Psoas muscle (tissue), 8 donors: Measurements from ENCODE around the gene VCAN. TPM values are rescaled to one million over a fixed set of nuclear protein-coding genes. Genes with fewer than 3 reads are reported as not detected.
A peak's percentile ranks its signal among the peaks of the same experiment; 100 is the strongest.

Experiments
- ATAC-seq, 4 donors: fragments of 200-7000 bp; cut with Tn5 transposase; one replicate each; pipeline ENCODE4 v1.9.1; 2020; ENCODE audit warnings: moderate library complexity in 3 of 4, mild to moderate bottlenecking in 2 of 4
- DNase-seq, 2 donors: peaks; one replicate each; pipeline ENCODE4 v3.0.0-alpha.2; 2020
- H3K27ac ChIP-seq: fragments of 200-600 bp; one replicate; pipeline ENCODE4 v1.8.0; 2022
- H3K27me3 ChIP-seq, 3 donors: fragments of 200-600 bp in 1 of 3; one replicate each; pipeline versions ENCODE4 v1.6.1 to v1.8.0; 2013 to 2022; ENCODE audit warnings: low read length in 2 of 3, mild to moderate bottlenecking in 2 of 3, moderate library complexity in 1 of 3; ENCODE audit not compliant: insufficient read depth in 3 of 3
- H3K36me3 ChIP-seq, 2 donors: fragments of 200-600 bp in 1 of 2; one replicate each; pipeline versions ENCODE4 v1.6.1 to v1.8.0; 2013 to 2022; ENCODE audit warnings: low read depth in 1 of 2, mild to moderate bottlenecking in 1 of 2, moderate library complexity in 1 of 2; ENCODE audit not compliant: insufficient read depth in 1 of 2
- H3K4me1 ChIP-seq: fragments of 200-600 bp; one replicate; pipeline ENCODE4 v1.8.0; 2022
- H3K4me3 ChIP-seq: fragments of 200-600 bp; one replicate; pipeline ENCODE4 v1.8.0; 2022; ENCODE audit warnings: mild to moderate bottlenecking
- H3K9me3 ChIP-seq: fragments of 200-600 bp; one replicate; pipeline ENCODE4 v1.8.0; 2022
- CTCF ChIP-seq: fragments of 200-600 bp; IDR thresholded peaks from one replicate; pipeline ENCODE4 v1.8.0; 2022; ENCODE audit warnings: antibody characterized with exemption
- WGBS, 3 donors: extraction: QIAGEN DNeasy Blood & Tissue Kit; methylation state at CpG; one replicate each; pipeline versions ENCODE4 v1.1.6 to v1.1.7; 2013; 5-methylcytosine and 5-hydroxymethylcytosine counted together
- intact Hi-C, 2 donors: fragments of 100-400 bp; cut with DNase I; formaldehyde crosslinking; loops; one replicate each; pipeline versions ENCODE4 v1.11.0 to v1.14.2; 2022
- long read RNA-seq, 2 donors: library from polyadenylated mRNA; unstranded; transcript quantifications; one replicate each; pipeline ENCODE4 v2.0.0, GENCODE V29; 2021
- polyA plus RNA-seq, 3 donors: library from polyadenylated mRNA; stranded (reverse); fragments of 200-250 nt; gene quantifications; one replicate each; pipeline ENCODE4 v1.2.3, GENCODE V29; 2013
- total RNA-seq, 4 donors: library from RNA; stranded (reverse); fragmentation: NEBNext Ultra II Directional in 2 of 4; extraction: Animal tissue kit (Norgen Biotek cat#: 25700) in 2 of 4; gene quantifications; one replicate each; pipeline versions ENCODE4 v1.2.1 to v1.2.4, GENCODE V29; 2021 to 2023
- donor health status: healthy with polysubstance abuse.
- donor health status: DM: no; HTN: no; CAD: no; lungs with moderate emphysema.
- donor health status: Bipolar disorder and iron deficiency.
- donor health status: healthy.
- donor health status: DM: yes; HTN: yes; CAD: no.
- donor health status: DM: no; HTN: no; CAD: no.
- donor health status: DM: no; HTN: no; CAD: no.
- donor health status: DM: yes; HTN: yes; CAD: no.

Gene VCAN
- 10 to 100 TPM in 3 of 4 donors, 1 to 10 TPM in 1; 8.8 to 26.1 (median 15.5) TPM for total RNA-seq
- polyA plus RNA-seq: 1 to 10 TPM; 2.7 to 2.9 (median 2.8) TPM
- long read RNA-seq, donor 1, partial matches to known transcripts: 0 of 4 reads
- long read RNA-seq, donor 1, other reads (novel, unspliced or antisense): 2 of 4 reads
- long read RNA-seq, donor 2, partial matches to known transcripts: 2 of 6 reads
- long read RNA-seq, donor 2, other reads (novel, unspliced or antisense): 1 of 6 reads

DNA sequence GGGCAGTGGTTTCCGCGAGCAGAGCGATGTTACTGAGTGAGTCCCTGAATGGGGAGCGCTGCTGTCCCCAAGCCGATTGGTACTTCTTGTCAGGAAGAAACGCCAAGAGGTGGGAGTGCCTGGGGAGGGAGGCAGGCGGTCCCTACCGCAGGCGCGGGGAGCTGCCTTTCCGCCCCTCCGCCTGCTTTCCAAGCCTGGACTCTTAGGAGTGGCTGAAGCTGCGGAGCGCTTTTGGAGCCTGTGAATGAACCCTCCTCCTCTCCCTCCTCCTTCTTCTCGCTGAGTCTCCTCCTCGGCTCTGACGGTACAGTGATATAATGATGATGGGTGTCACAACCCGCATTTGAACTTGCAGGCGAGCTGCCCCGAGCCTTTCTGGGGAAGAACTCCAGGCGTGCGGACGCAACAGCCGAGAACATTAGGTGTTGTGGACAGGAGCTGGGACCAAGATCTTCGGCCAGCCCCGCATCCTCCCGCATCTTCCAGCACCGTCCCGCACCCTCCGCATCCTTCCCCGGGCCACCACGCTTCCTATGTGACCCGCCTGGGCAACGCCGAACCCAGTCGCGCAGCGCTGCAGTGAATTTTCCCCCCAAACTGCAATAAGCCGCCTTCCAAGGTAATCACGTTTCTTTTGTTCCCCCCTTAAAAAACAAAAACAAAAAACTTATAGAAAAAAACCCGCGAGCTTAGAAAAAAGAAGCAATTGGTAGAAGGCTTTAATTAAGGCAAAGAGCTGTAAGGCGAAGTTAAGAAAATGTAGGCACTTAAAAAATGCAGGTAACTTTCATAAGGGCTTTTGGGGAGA lies at the start of gene VCAN:
TSS of gene VCAN (plus strand) at position 340 of the 808 bp plus-strand sequence. CDS start 11,775 bp downstream, outside the sequence.
- ATAC-seq: peak; percentile 22 to 54 (median 34)
- WGBS, 3 donors: 0 to 1% (median 1%) methylated on average over 43 of the region's 43 CpGs
- H3K4me3 ChIP-seq: peak within 1 kb of the TSS; percentile 62
- peak; percentile 70 to 82 for DNase-seq
- H3K4me1 ChIP-seq: peaks cover 4% of the 10 kb centered on the region
- H3K27ac ChIP-seq: peak within 1 kb of the TSS; percentile 44
- peaks cover 0 to 79% (median 11%) of the 10 kb centered on the region in 3 donors for H3K27me3 ChIP-seq
- no peak for TF ChIP-seq CTCF
- no peaks in the 10 kb centered on the region for H3K9me3 ChIP-seq
- H3K36me3 ChIP-seq: no peaks in the 10 kb centered on the region
- intact Hi-C loops: loop anchor here in 1 of 2 donors (5.0 kb wide), 1 partner anchor 1114 kb away; no protein-coding TSS in a partner anchor

DNA sequence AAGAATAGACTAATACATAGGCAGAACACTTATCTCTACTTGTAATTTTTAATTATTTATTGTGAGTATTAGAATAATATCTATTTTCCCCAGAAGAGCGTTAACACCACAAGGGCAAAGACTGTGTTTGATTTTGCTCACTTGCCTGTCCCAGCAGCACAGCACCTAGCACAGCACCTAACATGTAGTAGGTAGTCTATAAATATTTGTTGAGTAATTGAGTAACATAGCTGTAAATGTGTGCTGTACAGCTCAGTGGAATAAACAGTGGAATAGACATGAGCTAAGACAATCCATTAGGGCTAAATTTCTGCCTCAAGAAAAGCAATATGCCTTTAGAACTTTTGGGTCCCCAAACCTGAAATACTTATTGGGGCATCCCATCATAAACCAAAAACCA lies 49.3 kb upstream of the VCAN start:
- intact Hi-C loops: no loop called here
- 94 to 97% (median 97%) methylated on average over 1 of the region's 1 CpG for WGBS, 3 donors
- no peak for ATAC-seq

GRCh38 chr5:83426855-83427254 lies 44.7 kb upstream of the VCAN start:
- DNase-seq (no peak), ATAC-seq (no peak)
- Histone ChIP-seq H3K4me3 (no peak overlapping the region), H3K27me3 (no peaks in the 10 kb centered on the region), H3K27ac (no peak overlapping the region), H3K4me1 (no peaks in the 10 kb centered on the region), H3K36me3 (no peaks in the 10 kb centered on the region), H3K9me3 (no peaks in the 10 kb centered on the region)
- TF ChIP-seq CTCF: no peak
- intact Hi-C loops: no loop called here
- WGBS, 3 donors: 81 to 100% (median 98%) methylated on average over 1 of the region's 1 CpG

More for the DNA sequence above, 49.3 kb upstream of the VCAN start:
- H3K4me1 ChIP-seq: no peaks in the 10 kb centered on the region
- no peaks in the 10 kb centered on the region for H3K27me3 ChIP-seq
- H3K9me3 ChIP-seq: no peaks in the 10 kb centered on the region
- H3K36me3 ChIP-seq: no peaks in the 10 kb centered on the region
- no peak overlapping the region for H3K27ac ChIP-seq
- TF ChIP-seq CTCF: no peak
- no peak overlapping the region for H3K4me3 ChIP-seq
- DNase-seq: no peak

- Histone ChIP-seq H3K9me3 (no peaks in the 10 kb centered on the region), H3K27me3 (no peaks in the 10 kb centered on the region), H3K36me3 (no peaks in the 10 kb centered on the region), H3K4me1 (no peaks in the 10 kb centered on the region), H3K4me3 (no peak overlapping the region), H3K27ac (no peak overlapping the region)
- DNase-seq: no peak
- no peak for ATAC-seq
- WGBS, 3 donors: 81 to 92% (median 85%) methylated on average over 1 of the region's 1 CpG
- TF ChIP-seq CTCF: no peak
- intact Hi-C loops: no loop called here
Measured at GRCh38 chr5:83428126-83428525, 43.4 kb upstream of the VCAN start.
